Measurements from ENCODE around the gene LRRC4B. TPM values are rescaled to one million over a fixed set of nuclear protein-coding genes. Genes with fewer than 3 reads are reported as not detected.

LRRC4B gene
- total RNA-seq, 1 experiment from 2014 or later, result 3.8 TPM

GRCh38 chr19:50551715-50552187 lies 16.5 kb downstream of the LRRC4B start:
- Histone ChIP-seq H3K23ac (ENCODE audit: insufficient read length, low read depth, low read length) (no peak overlapping the region), H3K56ac (ENCODE audit: insufficient read length, low read depth, low read length) (no peak overlapping the region), H3K4me2 (ENCODE audit: insufficient read depth, insufficient read length, low read length) (peak overlapping the region; percentile 74), H3K9ac (ENCODE audit: extremely low read depth, insufficient read length, low read length) (no peak overlapping the region), H3K9me3 (ENCODE audit: control insufficient read depth, low read depth, low read length) (no peaks in the 10 kb centered on the region), H3K18ac (ENCODE audit: insufficient read length, low read depth, low read length) (no peak overlapping the region), H3K23me2 (ENCODE audit: insufficient read length, low read depth, low read length, poor library complexity, severe bottlenecking) (peaks cover 12% of the 10 kb centered on the region), H3T11ph (ENCODE audit: low read length) (no peak overlapping the region), H4K8ac (replicated peaks; ENCODE audit: insufficient read length, low read depth, low read length) (no peak overlapping the region), H3K27me3 (ENCODE audit: insufficient read depth, low read length) (no peaks in the 10 kb centered on the region; the same call in 1 of the 2 replicates), H2BK12ac (ENCODE audit: insufficient read length, low read depth, low read length) (no peak overlapping the region), H2AK5ac (ENCODE audit: insufficient read length, low read length) (no peak overlapping the region), H3K4me1 (ENCODE audit: insufficient read depth, low read length) (no peaks in the 10 kb centered on the region), H2BK20ac (ENCODE audit: low read depth, low read length, poor library complexity, severe bottlenecking) (no peak overlapping the region), H4K91ac (ENCODE audit: insufficient read length, low read depth, low read length) (no peak overlapping the region), H4K20me1 (ENCODE audit: control insufficient read depth, insufficient read depth, insufficient read length) (no peaks in the 10 kb centered on the region), H3K14ac (ENCODE audit: insufficient read depth, low read length) (no peak overlapping the region), H3K4ac (ENCODE audit: low read depth, low read length) (no peak overlapping the region), H3K79me2 (ENCODE audit: insufficient read depth, low read length) (no peaks in the 10 kb centered on the region), H2AFZ (ENCODE audit: low read length) (no peak overlapping the region), H3K27ac (ENCODE audit: insufficient read length, low read depth, low read length) (no peak overlapping the region), H4K5ac (ENCODE audit: insufficient read length, low read depth, low read length) (no peak overlapping the region), H2BK120ac (ENCODE audit: low read depth, low read length, poor library complexity, severe bottlenecking) (no peak overlapping the region), H2BK5ac (ENCODE audit: insufficient read length, low read length) (no peak overlapping the region), H2BK15ac (ENCODE audit: low read depth, low read length) (no peak overlapping the region), H3K79me1 (ENCODE audit: insufficient read depth, low read depth, low read length, poor library complexity, severe bottlenecking) (no peaks in the 10 kb centered on the region)
- Mint-ChIP-seq H3K27ac (no peak overlapping the region; a peak in 1 of 7 replicates), H3K9me3 (no peaks in the 10 kb centered on the region; a peak in 1 of 5 replicates), H3K27me3 (ENCODE audit: low read depth) (peaks cover 76% of the 10 kb centered on the region), H3K4me1 (peaks cover 15 to 48% of the 10 kb centered on the region in 2 experiments), H3K4me3 (peak overlapping the region; percentile 67 to 95), H3K36me3 (ENCODE audit: insufficient read depth in 1 of 3, low read depth in 3 of 3) (peaks cover 0 to 5% (median 0%) of the 10 kb centered on the region in 3 experiments; a peak in 1 of 7 replicates)
- TF ChIP-seq, protein P1, sequence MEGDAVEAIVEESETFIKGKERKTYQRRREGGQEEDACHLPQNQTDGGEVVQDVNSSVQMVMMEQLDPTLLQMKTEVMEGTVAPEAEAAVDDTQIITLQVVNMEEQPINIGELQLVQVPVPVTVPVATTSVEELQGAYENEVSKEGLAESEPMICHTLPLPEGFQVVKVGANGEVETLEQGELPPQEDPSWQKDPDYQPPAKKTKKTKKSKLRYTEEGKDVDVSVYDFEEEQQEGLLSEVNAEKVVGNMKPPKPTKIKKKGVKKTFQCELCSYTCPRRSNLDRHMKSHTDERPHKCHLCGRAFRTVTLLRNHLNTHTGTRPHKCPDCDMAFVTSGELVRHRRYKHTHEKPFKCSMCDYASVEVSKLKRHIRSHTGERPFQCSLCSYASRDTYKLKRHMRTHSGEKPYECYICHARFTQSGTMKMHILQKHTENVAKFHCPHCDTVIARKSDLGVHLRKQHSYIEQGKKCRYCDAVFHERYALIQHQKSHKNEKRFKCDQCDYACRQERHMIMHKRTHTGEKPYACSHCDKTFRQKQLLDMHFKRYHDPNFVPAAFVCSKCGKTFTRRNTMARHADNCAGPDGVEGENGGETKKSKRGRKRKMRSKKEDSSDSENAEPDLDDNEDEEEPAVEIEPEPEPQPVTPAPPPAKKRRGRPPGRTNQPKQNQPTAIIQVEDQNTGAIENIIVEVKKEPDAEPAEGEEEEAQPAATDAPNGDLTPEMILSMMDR (conservative IDR thresholded peaks at IDR 0.05), result no peak
- DNase-seq, result no peak
- WGBS (ENCODE audit: extremely low coverage, insufficient read length, low lambda C conversion rate), result no CpG with 5 or more reads among the region's 22 CpGs
